Measurements from ENCODE around the gene GAS7.
"Not testable (repeated sequence)": the region's sequence is repeated elsewhere in the genome, so short reads cannot be mapped to it uniquely, and the experiment has no call there.

GAS7 gene

GRCh38 chr17:9932491-9932890 lies 265.9 kb downstream of the GAS7 start:
- no peak for DNase-seq

- no peak for DNase-seq
Measured at GRCh38 chr17:9931144-9931741, 267.2 kb downstream of the GAS7 start.

GRCh38 chr17:9929871-9930270 lies 268.5 kb downstream of the GAS7 start:
- DNase-seq: no peak

- DNase-seq: no peak
Measured at GRCh38 chr17:9928601-9929333, 269.6 kb downstream of the GAS7 start.

GRCh38 chr17:9926150-9926804 lies 272.1 kb downstream of the GAS7 start:
- DNase-seq: no peak

GRCh38 chr17:9925457-9925856 lies 272.9 kb downstream of the GAS7 start:
- DNase-seq: no peak

- DNase-seq: no peak
Measured at GRCh38 chr17:9924735-9925191, 273.6 kb downstream of the GAS7 start.

- DNase-seq: no peak
Measured at GRCh38 chr17:9922012-9922848, 276.2 kb downstream of the GAS7 start.

- not testable (repeated sequence) for DNase-seq
Measured at GRCh38 chr17:9921216-9921615, 277.2 kb downstream of the GAS7 start.

- DNase-seq: no peak
Measured at GRCh38 chr17:9918804-9919352, 279.5 kb downstream of the GAS7 start.

GRCh38 chr17:9918352-9918751 lies 280.1 kb downstream of the GAS7 start:
- DNase-seq: no peak

GRCh38 chr17:9917801-9918200 lies 280.6 kb downstream of the GAS7 start:
- DNase-seq: no peak

- no peak for DNase-seq
Measured at GRCh38 chr17:9917131-9917530, 281.3 kb downstream of the GAS7 start.

GRCh38 chr17:9916108-9916507 lies 282.3 kb downstream of the GAS7 start:
- no peak for DNase-seq

- no peak for DNase-seq
Measured at GRCh38 chr17:9913476-9913875, 284.9 kb downstream of the GAS7 start.

GRCh38 chr17:9912121-9913099 lies 286.0 kb downstream of the GAS7 start:
- DNase-seq: no peak

GRCh38 chr17:9911089-9911488 lies 287.3 kb downstream of the GAS7 start:
- DNase-seq: no peak

GRCh38 chr17:9908649-9909042 lies 289.8 kb downstream of the GAS7 start:
- no peak for DNase-seq

- DNase-seq: no peak
Measured at GRCh38 chr17:9907883-9908648, 290.3 kb downstream of the GAS7 start.

GRCh38 chr17:9907131-9907530 lies 291.3 kb downstream of the GAS7 start:
- no peak for DNase-seq

- no peak for DNase-seq
Measured at GRCh38 chr17:9906616-9907015, 291.8 kb downstream of the GAS7 start.
